GM19240 (cell line): ENCODE measurements around the gene NKX2-4.
"Not testable (repeated sequence)": the region's sequence is repeated elsewhere in the genome, so short reads cannot be mapped to it uniquely, and the experiment has no call there.

Experiments used
- DNase-seq: peaks from one replicate; pipeline ENCODE4 v3.0.0; 2011; ENCODE audit warnings: low spot score; ENCODE audit not compliant: insufficient read length

The NKX2-4 gene

GRCh38 chr20:21394551-21394950, 2.8 kb downstream of the NKX2-4 start:
- no peak for DNase-seq

- no peak for DNase-seq
Measured at GRCh38 chr20:21393816-21394519, 3.4 kb downstream of the NKX2-4 start.

GRCh38 chr20:21393166-21393565, 4.2 kb downstream of the NKX2-4 start:
- no peak for DNase-seq

GRCh38 chr20:21391972-21392352, 5.4 kb downstream of the NKX2-4 start:
- no peak for DNase-seq

GRCh38 chr20:21391185-21391971, 5.9 kb downstream of the NKX2-4 start:
- no peak for DNase-seq

GRCh38 chr20:21390768-21391167, 6.6 kb downstream of the NKX2-4 start:
- DNase-seq, result no peak

GRCh38 chr20:21389368-21389767, 8.0 kb downstream of the NKX2-4 start:
- no peak for DNase-seq

GRCh38 chr20:21388566-21388965, 8.8 kb downstream of the NKX2-4 start:
- DNase-seq, result no peak

GRCh38 chr20:21387528-21387927, 9.8 kb downstream of the NKX2-4 start:
- no peak for DNase-seq

- no peak for DNase-seq
Measured at GRCh38 chr20:21386111-21386510, 11.2 kb downstream of the NKX2-4 start.

GRCh38 chr20:21384308-21384892, 12.9 kb downstream of the NKX2-4 start:
- DNase-seq, result no peak

- no peak for DNase-seq
Measured at GRCh38 chr20:21381619-21382018, 15.7 kb downstream of the NKX2-4 start.

- DNase-seq, result no peak
Measured at GRCh38 chr20:21380711-21381110, 16.6 kb downstream of the NKX2-4 start.

GRCh38 chr20:21378259-21378658, 19.1 kb downstream of the NKX2-4 start:
- DNase-seq, result no peak

- no peak for DNase-seq
Measured at GRCh38 chr20:21377701-21378100, 19.6 kb downstream of the NKX2-4 start.

GRCh38 chr20:21376626-21377025, 20.7 kb downstream of the NKX2-4 start:
- no peak for DNase-seq

GRCh38 chr20:21373436-21373835, 23.9 kb downstream of the NKX2-4 start:
- DNase-seq, result no peak

- no peak for DNase-seq
Measured at GRCh38 chr20:21372016-21372415, 25.3 kb downstream of the NKX2-4 start.

- DNase-seq, result no peak
Measured at GRCh38 chr20:21371193-21371592, 26.1 kb downstream of the NKX2-4 start.

GRCh38 chr20:21368791-21369190, 28.5 kb downstream of the NKX2-4 start:
- no peak for DNase-seq

- not testable (repeated sequence) for DNase-seq
Measured at GRCh38 chr20:21366273-21366672, 31.1 kb downstream of the NKX2-4 start.

GRCh38 chr20:21365771-21366170, 31.6 kb downstream of the NKX2-4 start:
- no peak for DNase-seq

GRCh38 chr20:21364413-21364812, 32.9 kb downstream of the NKX2-4 start:
- no peak for DNase-seq
